ENCODE measurements around the gene PALS1.
"Not testable (repeated sequence)": the region's sequence is repeated elsewhere in the genome, so short reads cannot be mapped to it uniquely, and the experiment has no call there.

PALS1 gene

DNA sequence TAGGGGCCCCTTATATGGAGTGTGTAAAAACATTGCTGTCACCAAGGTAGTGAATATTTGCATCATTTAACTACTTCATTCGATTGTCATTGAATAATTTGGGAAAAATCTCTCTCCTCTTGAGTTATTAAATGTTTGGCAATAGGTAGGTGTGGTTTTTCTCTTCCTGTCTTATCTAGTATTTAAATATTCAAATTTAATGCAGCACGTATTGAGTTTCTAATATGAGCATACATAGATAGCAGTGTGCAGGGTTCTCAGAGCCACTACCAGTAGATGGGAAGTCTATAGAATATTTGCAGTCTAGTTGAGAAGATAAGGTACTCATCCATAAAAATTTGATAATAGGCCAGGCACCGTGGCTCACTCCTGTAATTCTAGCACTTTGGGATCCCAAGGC, 16.7 kb downstream of the PALS1 start:
- DNase-seq (ENCODE audit: low read depth in 2 of 2), result no peak

DNA sequence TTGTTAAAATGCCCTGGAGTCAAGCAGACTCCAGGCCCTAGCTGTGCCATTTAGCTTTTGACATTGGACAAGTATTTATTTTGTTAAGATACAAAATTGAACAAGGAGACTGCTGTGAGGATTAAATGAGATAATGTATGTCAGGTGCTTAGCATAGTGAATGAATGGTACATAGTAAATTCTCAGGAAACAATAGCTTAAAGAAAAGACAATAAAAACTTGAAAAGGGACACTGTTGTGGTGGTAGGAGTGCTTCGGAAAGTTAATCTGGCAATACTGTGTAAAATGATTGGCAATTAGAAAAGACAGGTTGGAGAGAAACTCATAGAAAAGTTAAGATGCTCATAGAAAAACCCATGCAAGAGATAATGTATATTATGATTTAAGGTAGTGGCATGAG, 19.7 kb downstream of the PALS1 start:
- no peak for DNase-seq (ENCODE audit: low read depth in 2 of 2)

DNA sequence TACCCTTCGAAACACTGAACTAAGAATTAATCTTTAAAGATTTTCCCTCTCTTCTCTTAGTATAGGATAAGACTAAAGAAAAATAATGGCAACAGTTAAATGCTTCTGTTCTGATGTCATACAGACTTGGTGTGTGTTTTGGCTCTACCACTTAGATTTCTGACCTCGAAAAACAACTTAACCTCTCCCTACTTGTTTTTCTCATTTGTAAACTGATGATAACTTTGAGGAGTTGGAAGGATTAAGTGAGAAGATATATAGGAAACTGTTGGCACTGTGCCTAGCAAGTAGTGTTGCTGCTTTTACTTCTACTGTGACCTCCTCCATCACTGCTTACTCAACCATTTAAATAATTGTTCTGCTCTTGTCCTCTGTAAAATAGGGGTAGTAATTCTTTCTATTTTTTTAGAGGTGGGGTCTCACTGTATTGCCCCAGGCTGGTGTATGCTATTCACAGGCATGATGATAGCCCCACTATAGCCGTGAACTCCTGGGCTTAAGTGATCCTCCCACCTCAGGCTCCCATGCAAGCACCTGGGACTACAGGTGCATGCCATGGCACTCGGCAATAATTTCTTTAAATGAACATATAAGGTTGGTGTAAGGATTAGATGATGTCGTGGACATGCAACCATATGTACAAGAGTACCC, 22.4 kb downstream of the PALS1 start:
- no peak for DNase-seq (ENCODE audit: low read depth in 2 of 2)

DNA sequence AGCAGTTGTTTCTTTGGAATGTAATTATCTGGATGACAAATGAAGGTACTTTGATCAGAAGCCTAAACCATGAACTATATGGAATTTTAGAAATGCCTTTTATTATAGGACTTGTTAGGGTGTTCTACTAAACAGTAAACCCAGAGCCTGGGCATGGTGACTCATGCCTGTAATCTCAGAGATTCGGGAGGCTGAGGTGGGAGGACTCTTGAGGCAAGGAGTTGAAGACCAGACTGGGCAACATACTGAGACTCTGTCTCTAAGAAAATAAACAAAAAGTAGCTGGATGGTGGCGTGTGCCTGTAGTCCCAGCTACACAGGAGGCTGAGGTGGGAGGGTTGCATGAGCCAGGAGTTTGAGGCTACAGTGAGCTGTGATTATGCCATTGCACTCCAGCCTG, 23.9 kb downstream of the PALS1 start:
- DNase-seq (ENCODE audit: low read depth in 2 of 2), result no peak

DNA sequence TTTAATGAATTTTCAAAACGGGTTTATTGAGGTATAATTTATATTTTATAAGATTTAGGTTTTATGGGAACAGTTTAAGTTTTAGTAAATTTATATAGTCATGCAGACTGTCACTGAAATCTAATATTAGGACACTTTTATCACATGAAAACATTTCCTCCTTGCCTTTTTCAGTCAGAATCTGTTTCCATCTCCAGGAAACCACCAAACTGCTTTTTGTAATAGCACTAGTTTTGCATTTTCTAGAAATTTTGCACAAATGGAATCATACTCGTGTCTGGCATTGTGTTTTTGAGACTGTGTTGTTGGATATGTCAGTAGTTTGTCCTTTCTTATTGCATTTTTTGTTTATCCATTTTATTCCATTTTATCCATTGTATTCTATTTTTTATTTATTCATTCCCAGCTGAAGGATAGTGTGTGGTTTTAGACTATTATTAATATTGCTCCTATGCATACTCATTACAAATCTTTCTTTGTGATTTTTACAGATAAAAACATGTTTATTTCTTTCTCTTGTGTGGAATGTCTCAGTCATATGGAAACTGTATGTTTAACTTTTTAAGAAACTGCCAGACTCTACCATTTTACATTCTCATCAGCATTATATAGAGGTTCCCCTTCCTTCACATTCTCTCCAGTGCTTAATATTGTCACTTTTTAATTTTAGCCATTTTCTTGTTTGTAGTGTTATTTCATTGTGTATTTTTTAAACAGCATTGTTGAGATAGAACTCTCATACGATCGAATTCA, 26.5 kb downstream of the PALS1 start:
- DNase-seq (ENCODE audit: low read depth in 2 of 2), result no peak

DNA sequence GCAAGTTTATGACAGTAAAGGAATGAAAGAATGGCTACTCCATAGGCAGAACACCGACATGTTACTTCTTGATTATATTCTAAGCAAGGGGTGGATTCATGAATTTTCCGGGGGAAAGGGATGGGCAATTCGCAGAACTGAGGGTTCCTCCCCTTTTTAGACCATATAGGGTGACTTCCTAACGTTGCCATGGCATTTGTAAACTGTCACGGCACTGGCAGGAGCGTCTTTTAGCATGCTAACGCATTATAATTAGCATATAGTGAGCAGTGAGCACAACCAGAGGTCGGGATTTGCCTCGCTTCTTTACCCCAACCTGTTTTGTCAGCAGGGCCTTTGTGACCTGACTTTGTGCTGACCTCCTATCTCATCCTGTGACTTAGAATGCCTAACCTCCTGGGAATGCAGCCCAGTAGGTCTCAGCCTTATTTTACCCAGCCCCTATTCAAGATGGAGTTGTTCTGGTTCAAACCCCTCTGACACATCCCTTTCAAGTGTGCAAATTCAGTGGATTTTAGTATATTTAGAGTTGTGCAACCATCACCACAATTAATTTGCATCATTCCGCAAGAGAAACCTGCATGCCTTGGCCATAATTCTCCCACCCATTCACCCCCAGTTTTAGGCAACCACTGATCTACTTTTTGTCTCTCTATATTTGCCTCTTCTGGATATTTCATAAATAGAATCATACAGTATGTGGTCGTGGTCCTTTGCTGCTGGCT, 27.4 kb downstream of the PALS1 start:
- DNase-seq (ENCODE audit: low read depth in 2 of 2), result no peak

DNA sequence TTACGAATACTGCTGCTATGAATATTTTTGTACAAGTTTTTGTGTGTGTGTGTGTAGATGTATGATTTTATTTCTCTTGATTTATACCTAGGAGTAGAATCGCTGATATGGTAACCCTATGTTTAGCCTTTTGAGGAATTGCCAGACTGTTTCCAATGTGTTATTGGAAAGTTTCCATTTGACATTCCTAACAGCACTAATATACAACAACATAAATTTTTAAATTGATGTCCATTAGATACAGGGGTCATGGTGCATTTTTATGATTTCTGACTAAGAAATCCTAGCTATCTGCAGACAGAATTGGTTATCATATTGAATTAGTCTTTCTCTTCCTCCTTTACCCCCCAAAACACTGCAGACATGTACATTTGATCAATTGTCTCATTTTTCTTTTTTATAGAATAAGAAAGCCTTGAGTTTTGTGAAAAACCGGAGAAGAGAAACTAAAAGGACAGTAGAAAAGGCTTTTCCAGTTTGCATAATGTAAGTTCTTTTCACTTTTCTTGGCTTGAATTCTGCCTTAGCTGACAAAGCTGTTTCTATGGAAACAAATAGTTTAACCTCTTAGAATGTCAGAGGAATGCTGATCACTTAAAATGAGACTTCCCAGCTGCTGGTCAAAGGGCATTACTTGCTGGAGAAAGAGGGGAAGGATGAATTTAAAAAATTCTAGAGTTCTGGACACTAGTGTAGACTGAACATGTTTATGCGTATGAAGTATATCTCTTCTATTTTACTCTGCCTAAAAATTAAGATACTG, 28.2 kb downstream of the PALS1 start:
- DNase-seq (ENCODE audit: low read depth in 2 of 2), result no peak

DNA sequence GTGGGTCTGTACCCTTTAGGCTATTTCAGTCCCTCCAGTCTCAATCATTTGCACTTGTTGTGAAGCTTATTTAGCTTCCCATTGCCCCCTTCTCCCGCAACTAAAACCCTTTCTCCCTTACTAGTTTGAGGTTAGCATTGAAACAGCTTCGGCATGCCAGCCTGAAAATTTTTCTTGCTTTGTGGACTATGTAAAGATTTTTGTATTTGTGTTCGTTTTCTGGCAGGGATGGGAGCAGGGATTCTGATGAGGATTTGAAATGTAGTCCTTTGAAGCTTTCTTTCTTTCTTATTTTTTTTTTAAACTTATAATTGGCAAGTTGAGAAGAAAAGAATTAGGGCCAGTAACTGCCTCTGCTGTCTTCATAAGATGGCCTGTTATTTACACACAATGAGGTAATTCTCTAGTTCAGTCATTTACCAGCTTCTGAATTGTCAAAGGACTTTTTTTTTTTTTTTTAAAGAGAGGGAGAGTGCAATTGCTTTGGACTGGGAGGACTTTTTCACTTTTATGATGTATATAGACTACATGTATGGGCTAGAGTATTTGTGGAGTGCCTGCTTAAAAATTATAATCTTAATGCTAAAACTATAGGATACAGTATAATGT, 29.0 kb downstream of the PALS1 start:
- no peak for DNase-seq (ENCODE audit: low read depth in 2 of 2)

DNA sequence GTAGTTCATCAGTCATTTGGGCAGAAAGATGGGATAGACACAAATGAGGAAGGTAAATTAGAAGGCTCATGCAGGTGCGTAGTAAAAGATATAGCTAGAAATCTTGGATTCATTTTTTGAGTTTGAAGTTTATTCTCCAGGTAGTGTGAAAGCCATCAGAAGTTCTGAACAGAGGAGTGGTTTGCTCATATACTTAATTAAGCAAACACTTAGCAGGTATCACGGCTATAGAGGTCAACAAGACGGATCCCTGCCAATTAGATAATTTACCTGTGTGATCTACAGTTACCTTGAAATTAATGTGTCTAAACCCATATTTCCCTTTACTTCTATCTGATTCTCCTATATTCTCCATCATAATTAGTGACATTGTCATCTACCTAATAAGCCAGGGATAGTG, 29.7 kb downstream of the PALS1 start:
- no peak for DNase-seq (ENCODE audit: low read depth in 2 of 2)

DNA sequence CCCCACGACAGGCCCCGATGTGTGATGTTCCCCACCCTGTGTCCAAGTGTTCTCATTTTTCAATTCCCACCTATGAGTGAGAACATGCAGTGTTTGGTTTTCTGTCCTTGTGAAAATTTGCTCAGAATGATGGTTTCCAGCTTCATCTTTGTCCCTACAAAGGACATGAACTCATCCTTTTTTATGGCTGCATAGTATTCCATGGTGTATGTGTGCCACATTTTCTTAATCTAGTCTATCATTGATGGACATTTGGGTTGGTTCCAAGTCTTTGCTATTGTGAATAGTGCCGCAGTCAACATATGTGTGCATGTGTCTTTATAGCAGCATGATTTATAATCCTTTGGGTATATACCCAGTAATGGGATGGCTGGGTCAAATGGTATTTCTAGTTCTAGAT, 32.0 kb downstream of the PALS1 start:
- DNase-seq (ENCODE audit: low read depth in 2 of 2), result not testable (repeated sequence)

DNA sequence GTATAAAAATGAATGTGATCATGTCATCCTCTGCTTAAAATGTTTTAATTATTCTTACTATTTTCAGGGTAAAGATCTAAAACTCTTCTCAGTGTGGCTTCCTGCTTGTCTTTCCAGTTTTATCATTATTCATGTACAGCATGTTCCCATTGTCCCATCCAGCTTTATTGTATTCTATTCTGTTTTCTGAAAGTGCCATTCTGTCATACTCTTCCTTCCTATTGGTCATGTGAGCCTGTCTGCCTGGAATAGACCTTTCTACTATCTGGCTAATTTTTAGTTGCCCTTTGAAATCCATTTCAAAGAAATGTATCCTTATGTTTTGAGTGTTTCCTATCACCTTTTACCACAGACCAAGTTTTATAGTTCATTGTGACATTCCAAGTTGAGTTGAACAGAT, 34.9 kb downstream of the PALS1 start:
- DNase-seq (ENCODE audit: low read depth in 2 of 2), result no peak

DNA sequence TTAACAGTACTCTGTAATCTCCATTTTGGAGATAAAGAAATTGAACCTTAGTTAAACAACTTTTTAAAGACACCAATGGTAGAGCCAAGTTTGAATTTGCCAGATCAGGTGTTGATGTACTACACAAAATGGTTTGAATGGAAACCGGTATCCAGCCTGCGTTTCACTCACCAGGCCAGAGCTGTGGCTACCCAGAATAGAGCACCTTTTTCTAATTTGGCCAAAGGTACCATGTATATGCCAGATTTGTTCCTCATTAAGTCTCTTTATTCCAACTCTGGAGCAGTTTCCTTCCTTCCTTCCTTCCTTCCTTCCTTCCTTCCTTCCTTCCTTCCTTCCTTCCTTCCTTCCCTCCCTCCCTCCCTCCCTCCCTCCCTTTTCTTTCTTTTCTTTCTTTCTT, 39.3 kb downstream of the PALS1 start:
- DNase-seq (ENCODE audit: low read depth in 2 of 2), result no peak

DNA sequence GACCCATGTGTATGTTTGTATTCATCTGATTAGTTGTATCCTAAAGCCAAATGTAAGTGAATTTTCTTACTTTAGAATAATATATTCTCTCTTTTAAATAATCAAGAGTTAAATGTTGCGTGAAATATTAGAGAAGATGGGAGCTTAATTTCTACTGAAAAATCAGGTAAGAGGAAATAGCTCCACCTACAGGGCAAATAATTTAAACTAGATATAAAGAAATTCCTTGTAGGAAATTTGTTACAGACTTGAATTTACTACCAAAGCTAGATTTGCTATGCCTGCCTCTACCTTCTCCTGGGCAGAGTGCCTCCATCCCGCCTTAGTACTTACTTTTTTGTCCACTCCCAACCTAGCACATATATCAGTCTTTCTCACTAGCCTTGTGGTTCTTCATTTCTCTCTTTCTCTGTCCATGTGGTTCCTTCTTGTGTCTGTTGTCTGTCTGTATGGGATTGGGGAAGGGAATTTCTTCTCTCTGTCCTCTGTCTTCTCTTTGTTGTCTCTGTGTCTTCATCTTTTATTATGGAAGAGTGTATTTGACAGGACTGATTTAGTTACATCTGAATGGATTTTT, 44.7 kb downstream of the PALS1 start:
- no peak for DNase-seq (ENCODE audit: low read depth in 2 of 2)

All from stimulated activated CD8-positive, alpha-beta memory T cell treated with anti-CD3 and anti-CD28 coated beads, Interleukin-2, amount 100 ng/mL, for 1 hour (primary cell).